H1 (cell line): ENCODE measurements around the gene PDLIM3. TPM values are rescaled to one million over a fixed set of nuclear protein-coding genes. Genes with fewer than 3 reads are reported as not detected.

Experiments used
- CTCF ChIA-PET: fragments of 300-600 bp; sonication (Branson Sonifier 250); formaldehyde crosslinking; loops from one replicate; lab custom pipeline; 2021; ENCODE audit not compliant: partially characterized antibody; lab: Charles Lee
- POLR2A ChIA-PET: fragments of 300-600 bp; sonication (Branson Sonifier 250); formaldehyde crosslinking; loops from one replicate; lab custom pipeline; 2021; ENCODE audit warnings: inconsistent platforms; ENCODE audit not compliant: partially characterized antibody; lab: Charles Lee
- DNase-seq, 2 experiments: peaks; one replicate each; pipeline versions ENCODE4 v3.0.0 to v3.0.0-alpha.2; 2010 to 2022; ENCODE audit warnings: low spot score in 2 of 2, low read depth in 1 of 2, mixed read lengths in 1 of 2
- FAIRE-seq: peaks from 2 replicates; lab custom pipeline; 2011; peaks lifted over from hg19 to GRCh38; lab: Jason Lieb, UNC
- H2AFZ ChIP-seq: 2 replicates; pipeline ENCODE4 v1.8.1; 2012; ENCODE audit warnings: low read length, inconsistent platforms
- H2AK5ac ChIP-seq: 2 replicates; pipeline ENCODE4 v1.6.1; 2013; ENCODE audit warnings: low read depth, low read length
- H2BK120ac ChIP-seq: replicated peaks from 2 replicates; pipeline ENCODE3; 2013; ENCODE audit warnings: low read depth, low read length, inconsistent platforms
- H2BK12ac ChIP-seq: 2 replicates; pipeline ENCODE4 v1.6.1; 2013; ENCODE audit warnings: low read depth, low read length
- H2BK15ac ChIP-seq: 2 replicates; pipeline ENCODE4 v1.6.1; 2013; ENCODE audit warnings: low read length
- H2BK20ac ChIP-seq: 2 replicates; pipeline ENCODE4 v1.6.1; 2013; ENCODE audit warnings: low read length
- H2BK5ac ChIP-seq: 2 replicates; pipeline ENCODE4 v1.6.1; 2013; ENCODE audit warnings: low read depth, low read length
- H3K14ac ChIP-seq: 2 replicates; pipeline ENCODE4 v1.6.1; 2013; ENCODE audit warnings: inconsistent platforms; ENCODE audit not compliant: insufficient read length
- H3K18ac ChIP-seq: 2 replicates; pipeline ENCODE4 v1.6.1; 2013; ENCODE audit warnings: low read length; ENCODE audit errors: extremely low read depth
- H3K23ac ChIP-seq: 2 replicates; pipeline ENCODE4 v1.6.1; 2013; ENCODE audit warnings: inconsistent platforms; ENCODE audit not compliant: insufficient read length
- H3K23me2 ChIP-seq: 2 replicates; pipeline ENCODE4 v1.6.1; 2013; ENCODE audit warnings: low read depth, low read length
- H3K27ac ChIP-seq: 2 replicates; pipeline ENCODE4 v1.6.1; 2011; ENCODE audit warnings: low read depth, low read length, inconsistent platforms
- H3K27me3 ChIP-seq, 4 experiments: replicated peaks in 1 of 4; 1 replicate in 1 of 4; 2 replicates in 3 of 4; pipeline versions ENCODE4 v1.6.1 to v1.8.1; 2011 to 2013; ENCODE audit warnings: low read length in 3 of 4, mild to moderate bottlenecking in 3 of 4, inconsistent platforms in 2 of 4, mixed read lengths in 2 of 4, moderate library complexity in 1 of 4; ENCODE audit not compliant: control insufficient read depth in 3 of 4, insufficient read depth in 3 of 4; ENCODE audit errors: extremely low read depth in 1 of 4
- H3K36me3 ChIP-seq, 4 experiments: 2 replicates each; pipeline versions ENCODE4 v1.6.1 to v1.8.1; 2011 to 2013; ENCODE audit warnings: mild to moderate bottlenecking in 4 of 4, low read length in 3 of 4, moderate library complexity in 2 of 4, control low read depth in 1 of 4, inconsistent platforms in 1 of 4; ENCODE audit not compliant: insufficient read depth in 4 of 4, control insufficient read depth in 2 of 4
- H3K4ac ChIP-seq: replicated peaks from 2 replicates; pipeline ENCODE3; 2013; ENCODE audit warnings: low read length, low read depth, mixed read lengths, inconsistent platforms; ENCODE audit not compliant: insufficient read length
- H3K4me1 ChIP-seq, 4 experiments: replicated peaks in 1 of 4; 1 replicate in 1 of 4; 2 replicates in 3 of 4; pipeline versions ENCODE4 v1.6.1 to v1.8.1; 2011 to 2013; ENCODE audit warnings: low read length in 3 of 4, inconsistent platforms in 2 of 4, mixed read lengths in 1 of 4; ENCODE audit not compliant: insufficient read depth in 4 of 4, control insufficient read depth in 3 of 4
- H3K4me2 ChIP-seq, 2 experiments: 2 replicates each; pipeline versions ENCODE4 v1.6.1 to v1.8.1; 2011 to 2013; ENCODE audit warnings: low read depth in 2 of 2, low read length in 2 of 2, control low read depth in 1 of 2, inconsistent platforms in 1 of 2, mild to moderate bottlenecking in 1 of 2; ENCODE audit not compliant: insufficient read depth in 1 of 2
- H3K4me3 ChIP-seq, 4 experiments: fragments of 200-600, 300-600 bp in 1 of 4; sonication (generic), shearing (Covaris generic), sonication (Bioruptor Twin) in 1 of 4; 2 replicates each; pipeline versions ENCODE4 v1.5.1 to v1.8.1; 2011 to 2016; ENCODE audit warnings: low read length in 4 of 4, low read depth in 3 of 4, control low read depth in 2 of 4, inconsistent platforms in 2 of 4, mild to moderate bottlenecking in 2 of 4, mixed read lengths in 1 of 4, moderate library complexity in 1 of 4; ENCODE audit not compliant: insufficient read depth in 2 of 4; ENCODE audit errors: extremely low read depth in 1 of 4
- H3K56ac ChIP-seq: replicated peaks from 2 replicates; pipeline ENCODE3; 2013; ENCODE audit warnings: low read depth, mild to moderate bottlenecking, mixed read lengths, low read length, inconsistent platforms; ENCODE audit not compliant: insufficient read length
- H3K79me1 ChIP-seq: 2 replicates; pipeline ENCODE4 v1.6.1; 2013; ENCODE audit warnings: low read depth, low read length, control low read depth
- H3K79me2 ChIP-seq, 2 experiments: 2 replicates each; pipeline versions ENCODE4 v1.6.1 to v1.8.1; 2012 to 2013; ENCODE audit warnings: low read length in 2 of 2, mild to moderate bottlenecking in 2 of 2, inconsistent platforms in 1 of 2; ENCODE audit not compliant: insufficient read depth in 2 of 2, control insufficient read depth in 1 of 2
- H3K9ac ChIP-seq, 4 experiments: replicated peaks in 1 of 4; 1 replicate in 1 of 4; 2 replicates in 3 of 4; pipeline versions ENCODE4 v1.6.1 to v1.8.1; 2011 to 2013; ENCODE audit warnings: low read depth in 3 of 4, low read length in 3 of 4, control low read depth in 2 of 4, mild to moderate bottlenecking in 2 of 4, moderate library complexity in 2 of 4, inconsistent platforms in 1 of 4; ENCODE audit errors: extremely low read depth in 1 of 4
- H3K9me3 ChIP-seq, 2 experiments: 2 replicates each; pipeline versions ENCODE4 v1.6.1 to v1.8.1; 2012 to 2013; ENCODE audit warnings: mild to moderate bottlenecking in 2 of 2, moderate library complexity in 2 of 2, control low read depth in 1 of 2, inconsistent platforms in 1 of 2, low read depth in 1 of 2, low read length in 1 of 2, mixed read lengths in 1 of 2; ENCODE audit not compliant: insufficient read depth in 2 of 2
- H4K20me1 ChIP-seq, 2 experiments: replicated peaks in 1 of 2; 2 replicates each; pipeline versions ENCODE3 to v1.8.1; 2011 to 2013; ENCODE audit warnings: inconsistent platforms in 2 of 2, low read length in 2 of 2, mild to moderate bottlenecking in 1 of 2; ENCODE audit not compliant: insufficient read depth in 2 of 2, control insufficient read depth in 1 of 2
- H4K5ac ChIP-seq: 2 replicates; pipeline ENCODE4 v1.6.1; 2013; ENCODE audit warnings: low read length, low read depth, mixed read lengths, inconsistent platforms; ENCODE audit not compliant: insufficient read length
- H4K8ac ChIP-seq: 2 replicates; pipeline ENCODE4 v1.8.0; 2013; ENCODE audit warnings: mild to moderate bottlenecking, moderate library complexity, low read length, inconsistent platforms; ENCODE audit not compliant: insufficient read depth; ENCODE audit errors: extremely low read depth
- H4K91ac ChIP-seq: replicated peaks from 2 replicates; pipeline ENCODE3; 2013; ENCODE audit warnings: low read length, mixed read lengths, inconsistent platforms; ENCODE audit not compliant: insufficient read length
- CBX5 ChIP-seq: fragments of 300-800, 300-1000 bp; sonication (generic); IDR thresholded peaks from 2 replicates; pipeline ENCODE4 v1.7.1; 2016; ENCODE audit warnings: antibody characterized with exemption, low read length, low read depth
- CTBP2 ChIP-seq: IDR thresholded peaks from 2 replicates; pipeline ENCODE4 v1.7.0; 2011; ENCODE audit warnings: borderline replicate concordance, mild to moderate bottlenecking, moderate library complexity, mixed read lengths, low read length; ENCODE audit not compliant: insufficient read depth, insufficient read length
- EZH2 ChIP-seq: fragments of 200-600 bp; sonication (generic); IDR thresholded peaks from 2 replicates; pipeline ENCODE4 v1.7.1; 2012; ENCODE audit warnings: low read depth, mild to moderate bottlenecking, moderate library complexity, low read length, inconsistent platforms; ENCODE audit not compliant: severe bottlenecking
- GTF2F1 ChIP-seq: IDR thresholded peaks from 2 replicates; pipeline ENCODE4 v1.6.1; 2012; ENCODE audit warnings: low read depth, low read length, improper control_type of control experiment, borderline replicate concordance
- KDM5A ChIP-seq: fragments of 200-600 bp; IDR thresholded peaks from 2 replicates; pipeline ENCODE4 v1.7.1; 2012; ENCODE audit warnings: mild to moderate bottlenecking, low read length, inconsistent platforms, mixed read lengths
- PHF8 ChIP-seq: fragments of 200-600 bp; sonication (generic); conservative IDR thresholded peaks from 2 replicates; pipeline ENCODE4 v1.7.1; 2012; ENCODE audit warnings: low read depth, mild to moderate bottlenecking, inconsistent platforms, low read length, moderate library complexity
- POLR2AphosphoS5 ChIP-seq: IDR thresholded peaks from 2 replicates; pipeline ENCODE4 v1.6.1; 2011; ENCODE audit warnings: low read depth, low read length
- POU5F1 ChIP-seq: IDR thresholded peaks from 2 replicates; pipeline ENCODE4 v1.6.1; 2011; ENCODE audit warnings: low read depth, mild to moderate bottlenecking, low read length, moderate library complexity
- SIN3A ChIP-seq, 2 experiments: IDR thresholded peaks in 1 of 2; conservative IDR thresholded peaks in 1 of 2; 2 replicates each; pipeline ENCODE4 v1.6.1; 2011 to 2012; ENCODE audit warnings: low read length in 2 of 2, improper control_type of control experiment in 1 of 2, low read depth in 1 of 2, mild to moderate bottlenecking in 1 of 2
- YY1 ChIP-seq: IDR thresholded peaks from 2 replicates; pipeline ENCODE4 v1.6.1; 2011; ENCODE audit warnings: low read depth, mild to moderate bottlenecking, low read length
- WGBS, 2 experiments: shearing (Covaris generic) in 1 of 2; methylation state at CpG; one replicate each; pipeline versions ENCODE4 v1.1.6 to v1.1.7; 2013 to 2015; ENCODE audit warnings: low lambda C conversion rate in 2 of 2, mixed read lengths in 2 of 2, inconsistent platforms in 1 of 2, low coverage in 1 of 2, missing lambda C conversion rate in 1 of 2; ENCODE audit not compliant: insufficient replicate concordance in 2 of 2, insufficient coverage in 1 of 2, insufficient read length in 1 of 2; ENCODE audit errors: extremely low coverage in 1 of 2, missing lambda C conversion rate in 1 of 2; 5-methylcytosine and 5-hydroxymethylcytosine counted together
- polyA plus RNA-seq, 7 experiments: library from polyadenylated mRNA; depleted of rRNA in 3 of 7; stranded (reverse) in 5 of 7; unstranded in 2 of 7; fragments of >200 nt in 5 of 7; fragments of 200-250 nt in 2 of 7; gene quantifications; 1 replicate in 5 of 7; 2 replicates in 1 of 7; 4 replicates in 1 of 7; pipeline versions ENCODE4 v1.2.1 to v1.2.3, GENCODE V29; 2011 to 2013; ENCODE audit warnings: missing spikeins in 2 of 7, mixed read lengths in 2 of 7
- total RNA-seq: library from RNA; stranded (reverse); fragmentation: NEBNext Ultra II Directional; extraction: Animal tissue kit (Norgen Biotek cat#: 25700); gene quantifications from 2 replicates; pipeline ENCODE4 v1.2.1, GENCODE V29; 2021

PDLIM3 gene
- total and polyA plus RNA-seq, 2 of the 8 experiments (the other 6 are each of a cell fraction or from before 2014, with no cell fraction given) = 7.6 to 8.1 TPM

- Histone ChIP-seq H3K14ac (no peak overlapping the region), H4K8ac (no peak overlapping the region; the same call in 1 of the 2 replicates), H2BK5ac (no peak overlapping the region), H2BK15ac (peak overlapping the region; percentile 73; the same call in 1 of the 2 replicates), H3K23ac (no peak overlapping the region), H3K79me1 (no peaks in the 10 kb centered on the region), H3K27ac (no peak overlapping the region), H3K4me2 (peak overlapping the region; percentile 82 to 89), H4K20me1 (no peaks in the 10 kb centered on the region), H3K9ac (peak overlapping the region in 1 of 4 experiments; percentile 63; a peak in 1 of 7 replicates), H3K9me3 (no peaks in the 10 kb centered on the region), H3K23me2 (no peaks in the 10 kb centered on the region; the same call in 1 of the 2 replicates), H2AFZ (0 out of 2 replicates have a peak overlapping the region, but pooled peaks have one; percentile 58), H3K4ac (no peak overlapping the region), H4K91ac (no peak overlapping the region), H3K4me1 (peaks cover 0 to 9% (median 4%) of the 10 kb centered on the region in 4 experiments; a peak in 3 of 7 replicates), H2AK5ac (no peak overlapping the region), H2BK120ac (no peak overlapping the region), H3K4me3 (peak overlapping the region; percentile 66 to 95 (median 75)), H3K18ac (no peak overlapping the region; the same call in 1 of the 2 replicates), H2BK12ac (no peak overlapping the region), H3K79me2 (no peaks in the 10 kb centered on the region), H3K36me3 (no peaks in the 10 kb centered on the region), H3K27me3 (peaks cover 3 to 19% (median 12%) of the 10 kb centered on the region in 4 experiments; a peak in 6 of 7 replicates), H4K5ac (no peak overlapping the region), H3K56ac (no peak overlapping the region), H2BK20ac (no peak overlapping the region)
- ChIA-PET POLR2A (interaction anchor here (0.6 to 1.8 kb wide), 4 partner anchors 23 to 195 kb away, joined by 3 to 4 read pairs (median 3); no protein-coding TSS in a partner anchor), CTCF (interaction anchor here (0.5 to 2.0 kb wide), 5 partner anchors 16 to 125 kb away, joined by 3 to 7 read pairs (median 7); no protein-coding TSS in a partner anchor)
- no peak for DNase-seq
- WGBS, 2 experiments = 14% methylated on average over 32 of the region's 32 CpGs; no CpG with 5 or more reads in 1 of the 2 experiments
- peak; percentile 45 for FAIRE-seq
- TF ChIP-seq POU5F1 (no peak), CTBP2 (no peak), POLR2AphosphoS5 (no peak), KDM5A (no peak), CBX5 (no peak), EZH2 (no peak), SIN3A (conservative IDR thresholded peaks at IDR 0.05 in 1 of 2, IDR thresholded peaks at IDR 0.05 in 1 of 2; ENCODE audit: low read depth in 1 of 2, low read length in 2 of 2) (no peak), GTF2F1 (no peak), PHF8 (0 out of 2 replicates have a peak, but pooled peaks have one; percentile 8), YY1 (no peak)
Measured at GRCh38 chr4:185535612-185536410, 504 bp upstream of the PDLIM3 start.
